ENCODE results near the gene BAD.

- TF ChIP-seq CTCF (optimal IDR thresholded peaks at IDR 0.05 in 1 of 3, IDR thresholded peaks at IDR 0.05 in 1 of 3, conservative IDR thresholded peaks at IDR 0.05 in 1 of 3; ENCODE audit: extremely low read depth in 1 of 3, insufficient read depth in 2 of 3, low read length in 3 of 3) (no peak), EZH2 (IDR thresholded peaks at IDR 0.05; ENCODE audit: low read length) (no peak)
Measured at GRCh38 chr11:64249563-64250414, 34.7 kb downstream of the BAD start.

Measured in keratinocyte (primary cell).